H9 (cell line): ENCODE results near the gene CLTCL1. TPM values are rescaled to one million over a fixed set of nuclear protein-coding genes. Genes with fewer than 3 reads are reported as not detected.

Source experiments
- DNase-seq: peaks from one replicate; pipeline ENCODE4 v3.0.0-alpha.2; 2017
- H2AFZ ChIP-seq: one replicate; pipeline ENCODE4 v1.6.1; 2013; ENCODE audit warnings: mild to moderate bottlenecking, low read length, control low read depth, moderate library complexity
- H2AK5ac ChIP-seq: 2 replicates; pipeline ENCODE4 v1.6.1; 2013; ENCODE audit warnings: low read length, control low read depth, mixed read lengths; ENCODE audit not compliant: insufficient read length
- H2BK120ac ChIP-seq: one replicate; pipeline ENCODE4 v1.6.1; 2013; ENCODE audit warnings: low read depth, mild to moderate bottlenecking, low read length, control low read depth, inconsistent platforms; ENCODE audit not compliant: poor library complexity, severe bottlenecking
- H2BK12ac ChIP-seq: 2 replicates; pipeline ENCODE4 v1.6.1; 2013; ENCODE audit warnings: low read length, control low read depth, mixed read lengths, low read depth; ENCODE audit not compliant: insufficient read length
- H2BK15ac ChIP-seq: 2 replicates; pipeline ENCODE4 v1.6.1; 2013; ENCODE audit warnings: low read depth, low read length, control low read depth
- H2BK20ac ChIP-seq: one replicate; pipeline ENCODE4 v1.6.1; 2013; ENCODE audit warnings: low read depth, mild to moderate bottlenecking, low read length, control low read depth, inconsistent platforms; ENCODE audit not compliant: poor library complexity, severe bottlenecking
- H2BK5ac ChIP-seq: 2 replicates; pipeline ENCODE4 v1.6.1; 2013; ENCODE audit warnings: low read length, control low read depth, mixed read lengths; ENCODE audit not compliant: insufficient read length
- H3K14ac ChIP-seq: 2 replicates; pipeline ENCODE4 v1.6.1; 2013; ENCODE audit warnings: low read length, control low read depth; ENCODE audit not compliant: insufficient read depth
- H3K18ac ChIP-seq: 2 replicates; pipeline ENCODE4 v1.6.1; 2013; ENCODE audit warnings: low read depth, mild to moderate bottlenecking, mixed read lengths, low read length, control low read depth; ENCODE audit not compliant: insufficient read length
- H3K23ac ChIP-seq: 2 replicates; pipeline ENCODE4 v1.6.1; 2013; ENCODE audit warnings: low read length, control low read depth, mixed read lengths, low read depth; ENCODE audit not compliant: insufficient read length
- H3K23me2 ChIP-seq: 2 replicates; pipeline ENCODE4 v1.6.1; 2013; ENCODE audit warnings: low read depth, mild to moderate bottlenecking, mixed read lengths, low read length, control low read depth; ENCODE audit not compliant: insufficient read length, poor library complexity, severe bottlenecking
- H3K27ac ChIP-seq: 2 replicates; pipeline ENCODE4 v1.5.1; 2013; ENCODE audit warnings: low read length, control low read depth, mixed read lengths, low read depth; ENCODE audit not compliant: insufficient read length
- H3K27me3 ChIP-seq: 2 replicates; pipeline ENCODE4 v1.6.1; 2013; ENCODE audit warnings: low read length, control low read depth, inconsistent platforms; ENCODE audit not compliant: insufficient read depth
- H3K4ac ChIP-seq: 2 replicates; pipeline ENCODE4 v1.6.1; 2013; ENCODE audit warnings: low read depth, mild to moderate bottlenecking, control low read depth, inconsistent platforms, low read length, moderate library complexity
- H3K4me1 ChIP-seq: 2 replicates; pipeline ENCODE4 v1.6.1; 2013; ENCODE audit warnings: low read length, control low read depth, inconsistent platforms; ENCODE audit not compliant: insufficient read depth
- H3K4me2 ChIP-seq: 2 replicates; pipeline ENCODE4 v1.6.1; 2013; ENCODE audit warnings: low read length, control low read depth, mixed read lengths; ENCODE audit not compliant: insufficient read length, insufficient read depth
- H3K56ac ChIP-seq: 2 replicates; pipeline ENCODE4 v1.6.1; 2013; ENCODE audit warnings: low read depth, mild to moderate bottlenecking, mixed read lengths, low read length, control low read depth; ENCODE audit not compliant: insufficient read length
- H3K79me1 ChIP-seq: 2 replicates; pipeline ENCODE4 v1.6.1; 2013; ENCODE audit warnings: low read depth, mild to moderate bottlenecking, moderate library complexity, low read length, control low read depth, inconsistent platforms; ENCODE audit not compliant: insufficient read depth, poor library complexity, severe bottlenecking
- H3K79me2 ChIP-seq: 2 replicates; pipeline ENCODE4 v1.6.1; 2013; ENCODE audit warnings: low read length, control low read depth, inconsistent platforms; ENCODE audit not compliant: insufficient read depth
- H3K9ac ChIP-seq: 2 replicates; pipeline ENCODE4 v1.6.1; 2013; ENCODE audit warnings: low read length, control low read depth, mixed read lengths; ENCODE audit not compliant: insufficient read length; ENCODE audit errors: extremely low read depth
- H3K9me3 ChIP-seq: one replicate; pipeline ENCODE4 v1.6.1; 2013; ENCODE audit warnings: low read depth, low read length, inconsistent platforms; ENCODE audit not compliant: control insufficient read depth
- H3T11ph ChIP-seq: one replicate; pipeline ENCODE4 v1.6.1; 2013; ENCODE audit warnings: mild to moderate bottlenecking, low read length, control low read depth, inconsistent platforms
- H4K20me1 ChIP-seq: one replicate; pipeline ENCODE4 v1.6.1; 2013; ENCODE audit not compliant: control insufficient read depth, insufficient read length, insufficient read depth
- H4K5ac ChIP-seq: 2 replicates; pipeline ENCODE4 v1.6.1; 2013; ENCODE audit warnings: low read depth, mild to moderate bottlenecking, mixed read lengths, low read length, control low read depth; ENCODE audit not compliant: insufficient read length
- H4K8ac ChIP-seq: replicated peaks from 2 replicates; pipeline ENCODE4 v1.6.1; 2013; ENCODE audit warnings: low read length, control low read depth, mixed read lengths, low read depth; ENCODE audit not compliant: insufficient read length
- H4K91ac ChIP-seq: 2 replicates; pipeline ENCODE4 v1.6.1; 2013; ENCODE audit warnings: low read depth, mild to moderate bottlenecking, moderate library complexity, mixed read lengths, low read length, control low read depth; ENCODE audit not compliant: insufficient read length
- H3K27ac Mint-ChIP-seq, 3 experiments: 2 replicates in 2 of 3; 3 replicates in 1 of 3; pipeline ENCODE4 v1.8.0; 2020 to 2021; ENCODE audit warnings: mixed read lengths in 3 of 3, mild to moderate bottlenecking in 1 of 3, moderate library complexity in 1 of 3
- H3K27me3 Mint-ChIP-seq: 2 replicates; pipeline ENCODE4 v1.8.0; 2021; ENCODE audit warnings: low read depth, mild to moderate bottlenecking, moderate library complexity, mixed read lengths
- H3K36me3 Mint-ChIP-seq, 3 experiments: 2 replicates in 2 of 3; 3 replicates in 1 of 3; pipeline ENCODE4 v1.8.0; 2020 to 2021; ENCODE audit warnings: low read depth in 3 of 3, mixed read lengths in 3 of 3; ENCODE audit not compliant: insufficient read depth in 1 of 3
- H3K4me1 Mint-ChIP-seq, 2 experiments: 2 replicates each; pipeline ENCODE4 v1.8.0; 2020; ENCODE audit warnings: mixed read lengths in 2 of 2
- H3K4me3 Mint-ChIP-seq, 2 experiments: 2 replicates in 1 of 2; 3 replicates in 1 of 2; pipeline ENCODE4 v1.8.0; 2020 to 2021; ENCODE audit warnings: mild to moderate bottlenecking in 2 of 2, mixed read lengths in 2 of 2, moderate library complexity in 1 of 2
- H3K9me3 Mint-ChIP-seq, 2 experiments: 2 replicates in 1 of 2; 3 replicates in 1 of 2; pipeline ENCODE4 v1.8.0; 2020; ENCODE audit warnings: mild to moderate bottlenecking in 2 of 2, mixed read lengths in 2 of 2, moderate library complexity in 1 of 2
- WGBS: extraction: QIAGEN DNeasy Blood & Tissue Kit; methylation state at CpG from one replicate; pipeline ENCODE4 v1.1.7; 2013; ENCODE audit warnings: missing lambda C conversion rate, low lambda C conversion rate, mixed read lengths; ENCODE audit not compliant: insufficient read length; ENCODE audit errors: extremely low coverage; 5-methylcytosine and 5-hydroxymethylcytosine counted together
- total RNA-seq: library from RNA; stranded (reverse); gene quantifications from 2 replicates; pipeline ENCODE4 v1.2.1, GENCODE V29; 2021
- TF ChIP-seq, protein P1 (sequence below): fragments of 200-600 bp; sonication (generic); conservative IDR thresholded peaks from 3 replicates; pipeline ENCODE4 v1.8.0; 2021; ENCODE audit warnings: antibody characterized with exemption, mild to moderate bottlenecking

The CLTCL1 gene
- total RNA-seq, 1 experiment from 2014 or later: 11.1 TPM

- Histone ChIP-seq H2BK120ac (no peak overlapping the region), H4K5ac (no peak overlapping the region), H2AFZ (no peak overlapping the region), H3K14ac (no peak overlapping the region), H2BK5ac (no peak overlapping the region), H3K4me1 (no peaks in the 10 kb centered on the region), H3K23me2 (peaks cover 3% of the 10 kb centered on the region), H3K23ac (no peak overlapping the region), H3K27ac (no peak overlapping the region), H3K79me1 (no peaks in the 10 kb centered on the region), H3K4me2 (no peak overlapping the region), H2BK20ac (no peak overlapping the region), H2BK12ac (no peak overlapping the region), H3T11ph (no peak overlapping the region), H3K9ac (no peak overlapping the region), H3K27me3 (no peaks in the 10 kb centered on the region), H4K8ac (no peak overlapping the region), H4K20me1 (no peaks in the 10 kb centered on the region), H2AK5ac (no peak overlapping the region), H3K9me3 (no peaks in the 10 kb centered on the region), H2BK15ac (no peak overlapping the region), H3K4ac (no peak overlapping the region), H4K91ac (no peak overlapping the region), H3K56ac (no peak overlapping the region), H3K18ac (no peak overlapping the region), H3K79me2 (peaks cover 2% of the 10 kb centered on the region; the same call in 1 of the 2 replicates)
- no peaks in the 10 kb centered on the region for H3K27me3 Mint-ChIP-seq
- WGBS: no CpG with 5 or more reads among the region's 9 CpGs
- H3K4me1 Mint-ChIP-seq: peaks cover 3 to 5% of the 10 kb centered on the region in 2 experiments
- H3K36me3 Mint-ChIP-seq: peaks cover 29 to 73% (median 66%) of the 10 kb centered on the region in 3 experiments
- no peak for DNase-seq
- H3K4me3 Mint-ChIP-seq: no peak overlapping the region
- H3K27ac Mint-ChIP-seq: no peak overlapping the region
- TF ChIP-seq, protein P1, sequence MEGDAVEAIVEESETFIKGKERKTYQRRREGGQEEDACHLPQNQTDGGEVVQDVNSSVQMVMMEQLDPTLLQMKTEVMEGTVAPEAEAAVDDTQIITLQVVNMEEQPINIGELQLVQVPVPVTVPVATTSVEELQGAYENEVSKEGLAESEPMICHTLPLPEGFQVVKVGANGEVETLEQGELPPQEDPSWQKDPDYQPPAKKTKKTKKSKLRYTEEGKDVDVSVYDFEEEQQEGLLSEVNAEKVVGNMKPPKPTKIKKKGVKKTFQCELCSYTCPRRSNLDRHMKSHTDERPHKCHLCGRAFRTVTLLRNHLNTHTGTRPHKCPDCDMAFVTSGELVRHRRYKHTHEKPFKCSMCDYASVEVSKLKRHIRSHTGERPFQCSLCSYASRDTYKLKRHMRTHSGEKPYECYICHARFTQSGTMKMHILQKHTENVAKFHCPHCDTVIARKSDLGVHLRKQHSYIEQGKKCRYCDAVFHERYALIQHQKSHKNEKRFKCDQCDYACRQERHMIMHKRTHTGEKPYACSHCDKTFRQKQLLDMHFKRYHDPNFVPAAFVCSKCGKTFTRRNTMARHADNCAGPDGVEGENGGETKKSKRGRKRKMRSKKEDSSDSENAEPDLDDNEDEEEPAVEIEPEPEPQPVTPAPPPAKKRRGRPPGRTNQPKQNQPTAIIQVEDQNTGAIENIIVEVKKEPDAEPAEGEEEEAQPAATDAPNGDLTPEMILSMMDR: no peak
- no peaks in the 10 kb centered on the region for H3K9me3 Mint-ChIP-seq
Measured at GRCh38 chr22:19139001-19139356, 152.5 kb downstream of the CLTCL1 start.
